ENCODE measurements around the gene JADE2. TPM values are rescaled to one million over a fixed set of nuclear protein-coding genes. Genes with fewer than 3 reads are reported as not detected.

Gene JADE2
- total and polyA plus RNA-seq, 2 experiments from 2014 or later = 14.9 to 35.4 TPM

DNA sequence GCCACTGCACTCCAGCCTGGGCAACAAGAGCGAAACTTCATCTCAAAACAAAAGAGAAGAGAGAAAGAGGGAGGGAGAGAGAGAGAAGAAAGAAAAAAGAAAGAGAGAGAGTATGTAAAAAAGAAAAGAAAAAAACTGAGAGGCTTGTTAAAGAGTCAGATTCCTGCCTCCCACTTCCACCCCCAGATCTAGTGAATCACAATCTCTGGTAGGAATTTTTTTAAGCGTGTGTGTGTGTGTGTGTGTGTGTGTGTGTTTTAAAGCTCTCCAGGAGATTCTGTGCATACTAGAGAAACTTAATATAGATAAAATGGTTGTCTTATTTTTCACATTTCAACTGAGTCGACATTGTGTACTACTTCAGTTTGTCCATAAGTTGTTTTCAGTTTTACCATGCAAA lies 75.1 kb downstream of the JADE2 start:
- no peaks in the 10 kb centered on the region for H3K4me1 ChIP-seq (ENCODE audit: insufficient read depth)
- no peaks in the 10 kb centered on the region for H3K9me2 ChIP-seq (replicated peaks; ENCODE audit: insufficient read depth)
- H3K36me3 ChIP-seq (replicated peaks; ENCODE audit: insufficient read depth, low read depth) = no peaks in the 10 kb centered on the region
- no peaks in the 10 kb centered on the region for H3K27me3 ChIP-seq
- DNase-seq (ENCODE audit: low spot score) = no peak
- H2AFZ ChIP-seq = no peak overlapping the region
- WGBS (ENCODE audit: low lambda C conversion rate, missing lambda C conversion rate) = 81% methylated on average over 3 of the region's 3 CpGs
- no peaks in the 10 kb centered on the region for H4K20me1 ChIP-seq (ENCODE audit: insufficient read depth, poor library complexity, severe bottlenecking)
- H3K27ac ChIP-seq = no peak overlapping the region
- H3K79me2 ChIP-seq = no peaks in the 10 kb centered on the region
- H3K9me3 ChIP-seq (ENCODE audit: low read depth) = no peaks in the 10 kb centered on the region
- TF ChIP-seq, protein P1, sequence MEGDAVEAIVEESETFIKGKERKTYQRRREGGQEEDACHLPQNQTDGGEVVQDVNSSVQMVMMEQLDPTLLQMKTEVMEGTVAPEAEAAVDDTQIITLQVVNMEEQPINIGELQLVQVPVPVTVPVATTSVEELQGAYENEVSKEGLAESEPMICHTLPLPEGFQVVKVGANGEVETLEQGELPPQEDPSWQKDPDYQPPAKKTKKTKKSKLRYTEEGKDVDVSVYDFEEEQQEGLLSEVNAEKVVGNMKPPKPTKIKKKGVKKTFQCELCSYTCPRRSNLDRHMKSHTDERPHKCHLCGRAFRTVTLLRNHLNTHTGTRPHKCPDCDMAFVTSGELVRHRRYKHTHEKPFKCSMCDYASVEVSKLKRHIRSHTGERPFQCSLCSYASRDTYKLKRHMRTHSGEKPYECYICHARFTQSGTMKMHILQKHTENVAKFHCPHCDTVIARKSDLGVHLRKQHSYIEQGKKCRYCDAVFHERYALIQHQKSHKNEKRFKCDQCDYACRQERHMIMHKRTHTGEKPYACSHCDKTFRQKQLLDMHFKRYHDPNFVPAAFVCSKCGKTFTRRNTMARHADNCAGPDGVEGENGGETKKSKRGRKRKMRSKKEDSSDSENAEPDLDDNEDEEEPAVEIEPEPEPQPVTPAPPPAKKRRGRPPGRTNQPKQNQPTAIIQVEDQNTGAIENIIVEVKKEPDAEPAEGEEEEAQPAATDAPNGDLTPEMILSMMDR (IDR thresholded peaks at IDR 0.05; ENCODE audit: poor library complexity) = no peak
- TF ChIP-seq EZH2 (IDR thresholded peaks at IDR 0.05; ENCODE audit: borderline replicate concordance) (no peak), EZH2phosphoT487 (IDR thresholded peaks at IDR 0.05; ENCODE audit: low read depth, severe bottlenecking, unreplicated experiment) (no peak)
- H3K4me3 ChIP-seq = no peak overlapping the region
- no peak overlapping the region for H3K4me2 ChIP-seq

DNA sequence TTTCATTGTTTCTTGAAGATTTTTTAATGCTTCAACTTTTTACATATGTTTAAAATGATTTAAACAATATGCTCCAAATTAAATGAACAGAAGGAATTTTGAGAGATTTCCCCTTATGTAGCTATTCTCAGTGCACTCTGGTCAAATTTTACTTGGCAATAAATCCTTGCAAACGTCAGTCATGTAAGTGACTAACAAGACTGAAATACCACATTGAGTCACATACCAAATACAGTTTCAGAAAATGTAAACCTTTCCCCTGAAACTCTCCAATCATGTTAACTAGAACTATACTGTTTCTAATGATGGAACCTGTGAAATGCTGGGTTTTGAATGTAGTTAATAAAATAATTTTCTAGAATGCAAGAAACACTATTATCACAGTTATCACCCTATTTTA lies 77.6 kb downstream of the JADE2 start:
- Histone ChIP-seq H3K9me2 (replicated peaks; ENCODE audit: insufficient read depth) (no peaks in the 10 kb centered on the region), H3K79me2 (peaks cover 8% of the 10 kb centered on the region), H3K36me3 (replicated peaks; ENCODE audit: insufficient read depth, low read depth) (no peaks in the 10 kb centered on the region), H4K20me1 (ENCODE audit: insufficient read depth, poor library complexity, severe bottlenecking) (no peaks in the 10 kb centered on the region), H2AFZ (no peak overlapping the region), H3K9me3 (ENCODE audit: low read depth) (no peaks in the 10 kb centered on the region), H3K4me1 (ENCODE audit: insufficient read depth) (no peaks in the 10 kb centered on the region), H3K4me3 (no peak overlapping the region), H3K4me2 (no peak overlapping the region), H3K27ac (no peak overlapping the region), H3K27me3 (no peaks in the 10 kb centered on the region)
- TF ChIP-seq, protein P1 (IDR thresholded peaks at IDR 0.05; ENCODE audit: poor library complexity) = no peak
- TF ChIP-seq EZH2 (IDR thresholded peaks at IDR 0.05; ENCODE audit: borderline replicate concordance) (no peak), EZH2phosphoT487 (IDR thresholded peaks at IDR 0.05; ENCODE audit: low read depth, severe bottlenecking, unreplicated experiment) (no peak)
- DNase-seq (ENCODE audit: low spot score) = no peak
- WGBS (ENCODE audit: low lambda C conversion rate, missing lambda C conversion rate) = 37% methylated on average over 1 of the region's 1 CpG

DNA sequence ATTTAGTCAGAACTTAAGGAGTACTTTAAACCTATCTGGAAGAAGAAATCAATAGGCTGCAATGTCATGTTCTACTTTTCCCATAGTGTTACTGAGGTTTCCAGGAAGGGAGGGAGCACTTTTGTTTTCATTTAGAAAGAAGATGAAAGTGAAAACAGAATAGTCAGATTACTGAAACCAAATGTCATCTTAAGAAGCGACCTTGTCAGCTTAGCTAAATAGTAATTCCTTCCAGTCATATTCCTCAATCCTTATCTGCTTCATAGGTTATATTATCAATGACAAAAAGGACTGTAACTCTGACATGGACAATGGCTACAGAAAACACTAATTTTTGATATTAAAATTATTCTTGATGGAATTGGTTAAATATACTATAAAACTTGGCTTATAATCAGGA lies 79.4 kb downstream of the JADE2 start:
- Histone ChIP-seq H3K27ac (no peak overlapping the region), H3K4me1 (ENCODE audit: insufficient read depth) (peaks cover 9% of the 10 kb centered on the region), H3K4me3 (no peak overlapping the region), H3K36me3 (replicated peaks; ENCODE audit: insufficient read depth, low read depth) (no peaks in the 10 kb centered on the region), H3K9me3 (ENCODE audit: low read depth) (no peaks in the 10 kb centered on the region), H3K9me2 (replicated peaks; ENCODE audit: insufficient read depth) (no peaks in the 10 kb centered on the region), H3K79me2 (peaks cover 8% of the 10 kb centered on the region), H3K4me2 (no peak overlapping the region), H3K27me3 (no peaks in the 10 kb centered on the region), H2AFZ (no peak overlapping the region), H4K20me1 (ENCODE audit: insufficient read depth, poor library complexity, severe bottlenecking) (no peaks in the 10 kb centered on the region)
- TF ChIP-seq, protein P1 (IDR thresholded peaks at IDR 0.05; ENCODE audit: poor library complexity) = no peak
- TF ChIP-seq EZH2phosphoT487 (IDR thresholded peaks at IDR 0.05; ENCODE audit: low read depth, severe bottlenecking, unreplicated experiment) (no peak), EZH2 (IDR thresholded peaks at IDR 0.05; ENCODE audit: borderline replicate concordance) (no peak)
- 96% methylated on average over 1 of the region's 1 CpG for WGBS (ENCODE audit: low lambda C conversion rate, missing lambda C conversion rate)
- DNase-seq (ENCODE audit: low spot score) = no peak

DNA sequence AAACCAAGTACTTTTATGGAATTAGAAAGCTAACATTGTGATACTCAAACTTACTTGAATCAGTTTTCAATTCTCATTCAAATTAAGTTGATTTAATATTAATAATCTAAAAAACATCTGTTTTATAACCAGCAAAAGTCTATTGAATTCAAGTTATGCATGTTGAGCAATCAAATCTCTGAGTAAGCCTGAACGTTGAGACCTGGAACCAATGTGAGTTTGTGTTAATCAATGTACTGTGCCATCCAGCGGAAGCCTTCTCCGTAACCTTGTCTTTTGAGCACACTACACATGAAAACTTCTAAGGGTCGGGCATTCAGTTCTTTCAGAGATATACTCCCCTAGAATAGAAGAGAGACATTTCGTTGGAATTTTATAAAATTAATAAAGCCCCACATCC lies 81.3 kb downstream of the JADE2 start:
- no peak overlapping the region for H3K4me2 ChIP-seq
- TF ChIP-seq EZH2phosphoT487 (IDR thresholded peaks at IDR 0.05; ENCODE audit: low read depth, severe bottlenecking, unreplicated experiment) (no peak), EZH2 (IDR thresholded peaks at IDR 0.05; ENCODE audit: borderline replicate concordance) (no peak)
- TF ChIP-seq, protein P1 (IDR thresholded peaks at IDR 0.05; ENCODE audit: poor library complexity) = no peak
- peaks cover 8% of the 10 kb centered on the region for H3K79me2 ChIP-seq
- H2AFZ ChIP-seq = no peak overlapping the region
- H3K9me3 ChIP-seq (ENCODE audit: low read depth) = no peaks in the 10 kb centered on the region
- no peaks in the 10 kb centered on the region for H3K36me3 ChIP-seq (replicated peaks; ENCODE audit: insufficient read depth, low read depth)
- WGBS (ENCODE audit: low lambda C conversion rate, missing lambda C conversion rate) = 87% methylated on average over 5 of the region's 5 CpGs
- H3K27ac ChIP-seq = no peak overlapping the region
- no peaks in the 10 kb centered on the region for H3K27me3 ChIP-seq
- H4K20me1 ChIP-seq (ENCODE audit: insufficient read depth, poor library complexity, severe bottlenecking) = no peaks in the 10 kb centered on the region
- no peaks in the 10 kb centered on the region for H3K9me2 ChIP-seq (replicated peaks; ENCODE audit: insufficient read depth)
- peaks cover 9% of the 10 kb centered on the region for H3K4me1 ChIP-seq (ENCODE audit: insufficient read depth)
- H3K4me3 ChIP-seq = no peak overlapping the region
- DNase-seq (ENCODE audit: low spot score) = no peak
